Astrocyte of the spinal cord (primary cell): ENCODE data around the gene SH3RF3.

Experiments
- DNase-seq: peaks from one replicate; pipeline ENCODE4 v3.0.0; 2011; ENCODE audit warnings: low read depth, low spot score
- H3K4me3 ChIP-seq: 2 replicates; pipeline ENCODE4 v1.5.1; 2011; ENCODE audit warnings: low read depth, mild to moderate bottlenecking, low read length, moderate library complexity
- CTCF ChIP-seq: IDR thresholded peaks from 2 replicates; pipeline ENCODE4 v1.5.1; 2012; ENCODE audit warnings: low read depth, mild to moderate bottlenecking, low read length, inconsistent platforms
- in situ Hi-C: cut with HindIII; loops from 2 replicates; pipeline ENCODE4 v1.10.0; 2017; ENCODE audit warnings: low sequenced_read_pairs

SH3RF3 gene

GRCh38 chr2:109124982-109125592 lies 3.9 kb upstream of the SH3RF3 start:
- TF ChIP-seq CTCF = no peak
- in situ Hi-C loops = no loop called here
- no peak overlapping the region for H3K4me3 ChIP-seq
- no peak for DNase-seq

DNA sequence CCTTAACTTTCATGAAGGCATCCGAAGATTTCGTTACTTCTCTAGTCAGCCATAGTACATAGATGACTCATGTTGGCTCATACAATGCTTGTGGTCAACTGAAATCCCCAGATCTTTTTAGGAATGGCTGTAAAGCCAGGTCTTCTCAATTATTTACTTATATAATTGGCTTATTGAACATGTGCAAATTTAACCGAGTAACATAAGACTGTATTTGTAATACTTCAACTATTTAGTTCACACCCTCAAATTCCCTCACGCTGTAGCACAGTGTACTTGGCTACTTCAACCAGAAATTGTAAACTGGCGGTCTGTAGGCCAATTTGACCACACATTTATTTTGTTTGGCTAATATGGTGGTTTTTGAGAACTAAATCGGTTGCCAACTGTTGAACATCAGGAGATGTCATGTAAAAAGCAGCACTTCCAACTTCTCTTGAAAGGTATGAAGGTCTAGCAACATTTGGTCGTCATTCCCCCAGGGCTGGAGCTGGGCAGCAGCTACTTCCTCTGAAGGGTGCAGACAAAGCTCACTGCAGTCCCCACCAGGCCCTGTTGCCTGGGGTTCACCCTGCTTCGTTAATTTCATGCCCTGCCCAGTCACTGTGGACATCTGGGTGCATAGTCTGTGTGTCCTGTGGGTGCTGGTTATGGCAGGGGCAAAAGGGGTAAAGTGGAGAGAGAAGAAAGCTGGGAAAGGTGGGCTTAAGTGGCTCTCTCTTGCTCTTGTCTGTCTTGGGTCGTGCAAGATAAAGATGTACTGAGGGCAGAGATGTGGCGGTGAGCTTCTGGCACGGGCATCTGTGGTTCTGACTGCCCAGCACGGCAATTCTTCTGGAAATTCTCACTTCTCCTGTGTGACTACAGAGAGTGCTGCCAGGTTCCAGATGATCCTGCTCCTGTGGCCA lies 3.2 kb upstream of the SH3RF3 start:
- no peak overlapping the region for H3K4me3 ChIP-seq
- DNase-seq = peak; percentile 96
- TF ChIP-seq CTCF = no peak
- in situ Hi-C loops = no loop called here

GRCh38 chr2:109126501-109126860 lies 2.5 kb upstream of the SH3RF3 start:
- H3K4me3 ChIP-seq = no peak overlapping the region
- peak; percentile 82 for DNase-seq
- no peak for TF ChIP-seq CTCF
- in situ Hi-C loops = no loop called here

- no peak for TF ChIP-seq CTCF
- no peak overlapping the region for H3K4me3 ChIP-seq
- in situ Hi-C loops = no loop called here
- no peak for DNase-seq
These were observed 1.4 kb upstream of the SH3RF3 start for GRCh38 chr2:109127556-109127955.

GRCh38 chr2:109128048-109128615 lies 873 bp upstream of the SH3RF3 start:
- TF ChIP-seq CTCF = peak; percentile 86
- H3K4me3 ChIP-seq = peak overlapping the region; percentile 73
- in situ Hi-C loops = no loop called here
- peak; percentile 93 for DNase-seq

DNA sequence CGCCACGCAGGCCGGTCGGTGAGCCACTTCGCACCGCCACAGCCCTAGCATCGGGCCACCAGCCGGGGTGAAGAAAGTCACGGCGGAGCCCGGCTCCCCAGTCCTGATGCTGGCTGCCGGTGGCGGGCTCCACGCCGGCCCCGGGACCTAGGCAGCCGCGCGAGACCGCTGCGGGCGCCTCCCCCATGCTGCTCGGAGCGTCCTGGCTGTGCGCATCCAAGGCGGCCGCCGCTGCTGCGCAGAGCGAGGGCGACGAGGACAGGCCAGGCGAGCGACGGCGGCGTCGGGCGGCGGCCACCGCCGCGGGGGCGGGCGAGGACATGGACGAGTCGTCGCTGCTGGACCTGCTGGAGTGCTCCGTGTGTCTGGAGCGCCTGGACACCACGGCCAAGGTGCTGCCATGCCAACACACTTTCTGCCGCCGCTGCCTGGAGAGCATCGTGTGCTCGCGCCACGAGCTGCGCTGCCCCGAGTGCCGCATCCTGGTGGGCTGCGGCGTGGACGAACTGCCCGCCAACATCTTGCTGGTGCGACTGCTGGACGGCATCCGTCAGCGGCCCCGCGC lies 433 bp downstream of the SH3RF3 start:
- in situ Hi-C loops = no loop called here
- H3K4me3 ChIP-seq = peak overlapping the region; percentile 73
- TF ChIP-seq CTCF = no peak
- peak; percentile 34 for DNase-seq
